Measurements from ENCODE around the gene TMEM182.

DNA sequence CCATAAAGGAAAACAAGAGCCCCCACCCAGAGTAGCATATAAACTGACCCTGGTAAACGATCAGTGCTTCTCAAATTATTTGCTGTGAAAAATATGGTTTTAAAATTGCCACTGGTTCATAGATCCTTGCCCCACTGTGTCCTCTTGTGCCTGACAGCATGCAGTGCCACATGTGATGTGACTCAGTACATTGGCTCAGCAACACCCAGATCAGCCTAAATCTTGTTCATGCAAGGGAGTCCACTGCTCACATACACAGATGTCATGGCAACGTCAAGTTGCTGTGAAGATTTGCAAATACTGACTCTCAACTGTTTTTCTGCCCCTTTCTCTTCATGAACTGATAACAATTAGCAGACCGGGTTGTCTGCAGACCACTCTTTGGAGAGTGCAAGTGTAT is 91.0 kb downstream of the TMEM182 start:
- TF ChIP-seq, protein P1, sequence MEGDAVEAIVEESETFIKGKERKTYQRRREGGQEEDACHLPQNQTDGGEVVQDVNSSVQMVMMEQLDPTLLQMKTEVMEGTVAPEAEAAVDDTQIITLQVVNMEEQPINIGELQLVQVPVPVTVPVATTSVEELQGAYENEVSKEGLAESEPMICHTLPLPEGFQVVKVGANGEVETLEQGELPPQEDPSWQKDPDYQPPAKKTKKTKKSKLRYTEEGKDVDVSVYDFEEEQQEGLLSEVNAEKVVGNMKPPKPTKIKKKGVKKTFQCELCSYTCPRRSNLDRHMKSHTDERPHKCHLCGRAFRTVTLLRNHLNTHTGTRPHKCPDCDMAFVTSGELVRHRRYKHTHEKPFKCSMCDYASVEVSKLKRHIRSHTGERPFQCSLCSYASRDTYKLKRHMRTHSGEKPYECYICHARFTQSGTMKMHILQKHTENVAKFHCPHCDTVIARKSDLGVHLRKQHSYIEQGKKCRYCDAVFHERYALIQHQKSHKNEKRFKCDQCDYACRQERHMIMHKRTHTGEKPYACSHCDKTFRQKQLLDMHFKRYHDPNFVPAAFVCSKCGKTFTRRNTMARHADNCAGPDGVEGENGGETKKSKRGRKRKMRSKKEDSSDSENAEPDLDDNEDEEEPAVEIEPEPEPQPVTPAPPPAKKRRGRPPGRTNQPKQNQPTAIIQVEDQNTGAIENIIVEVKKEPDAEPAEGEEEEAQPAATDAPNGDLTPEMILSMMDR (IDR thresholded peaks at IDR 0.05): no peak
- no peak for TF ChIP-seq POLR2A (IDR thresholded peaks at IDR 0.05)
